Measurements from ENCODE around the gene HEMK1. TPM values are rescaled to one million over a fixed set of nuclear protein-coding genes. Genes with fewer than 3 reads are reported as not detected.

Gene HEMK1
- total and polyA plus RNA-seq, 2 donors (not counting 1 experiment from before 2014, with no cell fraction given) = 34.2 to 43.0 TPM

DNA sequence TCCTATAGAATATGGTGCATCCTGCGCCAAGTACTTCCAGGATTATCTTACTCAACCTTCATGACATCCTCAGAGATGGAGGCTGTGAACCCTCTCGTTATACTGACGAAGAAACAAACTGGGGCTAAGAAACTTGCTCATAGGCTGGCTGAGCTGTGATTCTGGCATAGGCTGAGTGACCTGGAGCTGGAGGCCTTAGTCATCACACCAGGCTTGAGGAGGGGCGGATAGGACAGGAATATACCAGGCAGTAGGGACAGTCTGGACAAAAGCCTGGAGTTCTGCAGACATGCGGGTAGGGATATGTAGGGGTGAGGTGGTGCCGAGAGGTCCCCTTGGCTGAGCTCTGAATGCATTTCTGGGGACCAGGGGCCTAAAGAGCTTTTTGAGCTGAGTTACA lies 18.1 kb downstream of the HEMK1 start:
- no peak for ATAC-seq (ENCODE audit: low read depth)
- WGBS (ENCODE audit: insufficient coverage) = 97% methylated on average over 5 of the region's 6 CpGs

More for the DNA sequence above, 18.1 kb downstream of the HEMK1 start:
- Histone ChIP-seq H3K36me3 (replicated peaks in 1 of 2; ENCODE audit: control extremely low read depth in 1 of 2, control insufficient read depth in 1 of 2, extremely low read depth in 1 of 2, insufficient read depth in 2 of 2, low read length in 1 of 2) (no peaks in the 10 kb centered on the region), H3K9me3 (ENCODE audit: control extremely low read depth in 1 of 3, control insufficient read depth in 2 of 3, insufficient read depth in 1 of 3, low read length in 2 of 3) (no peaks in the 10 kb centered on the region), H3K4me3 (ENCODE audit: control extremely low read depth in 1 of 5, extremely low read depth in 1 of 5, insufficient read depth in 1 of 5, low read depth in 2 of 5, low read length in 4 of 5) (no peak overlapping the region), H3K4me2 (replicated peaks; ENCODE audit: low read depth, low read length, poor library complexity, severe bottlenecking) (no peak overlapping the region), H4K20me1 (ENCODE audit: control insufficient read depth, insufficient read depth, low read length, poor library complexity, severe bottlenecking) (no peaks in the 10 kb centered on the region), H3K27me3 (replicated peaks in 1 of 4; ENCODE audit: control extremely low read depth in 1 of 4, control insufficient read depth in 3 of 4, insufficient read depth in 4 of 4, low read length in 3 of 4) (no peaks in the 10 kb centered on the region), H2AFZ (ENCODE audit: insufficient read depth, low read depth, low read length, poor library complexity, severe bottlenecking) (no peak overlapping the region), H3K4me1 (ENCODE audit: control insufficient read depth in 2 of 2, insufficient read depth in 2 of 2, low read length in 2 of 2) (peaks cover 16 to 38% of the 10 kb centered on the region in 2 donors), H3K27ac (ENCODE audit: low read length in 2 of 2) (no peak overlapping the region), H3K79me2 (ENCODE audit: control insufficient read depth, insufficient read depth, low read length) (no peaks in the 10 kb centered on the region), H3K9ac (ENCODE audit: low read length) (no peak overlapping the region)
- ChIA-PET CTCF (interaction anchor here (10.4 to 11.1 kb wide), 2 partner anchors 14 to 25 kb away, joined by 116 to 204 read pairs; partner anchors contain the start of genes CISH, HEMK1 and MAPKAPK3), POLR2A (no interaction called here)
- TF ChIP-seq, protein P1, sequence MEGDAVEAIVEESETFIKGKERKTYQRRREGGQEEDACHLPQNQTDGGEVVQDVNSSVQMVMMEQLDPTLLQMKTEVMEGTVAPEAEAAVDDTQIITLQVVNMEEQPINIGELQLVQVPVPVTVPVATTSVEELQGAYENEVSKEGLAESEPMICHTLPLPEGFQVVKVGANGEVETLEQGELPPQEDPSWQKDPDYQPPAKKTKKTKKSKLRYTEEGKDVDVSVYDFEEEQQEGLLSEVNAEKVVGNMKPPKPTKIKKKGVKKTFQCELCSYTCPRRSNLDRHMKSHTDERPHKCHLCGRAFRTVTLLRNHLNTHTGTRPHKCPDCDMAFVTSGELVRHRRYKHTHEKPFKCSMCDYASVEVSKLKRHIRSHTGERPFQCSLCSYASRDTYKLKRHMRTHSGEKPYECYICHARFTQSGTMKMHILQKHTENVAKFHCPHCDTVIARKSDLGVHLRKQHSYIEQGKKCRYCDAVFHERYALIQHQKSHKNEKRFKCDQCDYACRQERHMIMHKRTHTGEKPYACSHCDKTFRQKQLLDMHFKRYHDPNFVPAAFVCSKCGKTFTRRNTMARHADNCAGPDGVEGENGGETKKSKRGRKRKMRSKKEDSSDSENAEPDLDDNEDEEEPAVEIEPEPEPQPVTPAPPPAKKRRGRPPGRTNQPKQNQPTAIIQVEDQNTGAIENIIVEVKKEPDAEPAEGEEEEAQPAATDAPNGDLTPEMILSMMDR (IDR thresholded peaks at IDR 0.05) = no peak
- TF ChIP-seq EZH2 (IDR thresholded peaks at IDR 0.05; ENCODE audit: borderline replicate concordance, insufficient read depth, low read depth, low read length, poor library complexity, severe bottlenecking) = no peak
- DNase-seq = no peak
- Mint-ChIP-seq H3K27ac (peak overlapping the region; percentile 67), H3K9me3 (ENCODE audit: insufficient read depth) (no peaks in the 10 kb centered on the region), H3K4me1 (peaks cover 25% of the 10 kb centered on the region), H3K4me3 (no peak overlapping the region), H3K27me3 (no peaks in the 10 kb centered on the region)
- intact Hi-C loops (cut with micrococcal nuclease) = no loop called here

Measured in B cell (primary cell).